GM13976 (cell line): Measurements from ENCODE around the gene ME3.

Experiments
- DNase-seq: peaks from one replicate; pipeline ENCODE4 v3.0.0; 2012; ENCODE audit warnings: low spot score
- in situ Hi-C: fragments of 300-500 bp; cut with MboI; formaldehyde crosslinking; loops from one replicate; pipeline ENCODE4 v1.12.0; 2022; ENCODE audit warnings: low sequenced_read_pairs, mixed read lengths, inconsistent platforms; ENCODE audit not compliant: unreplicated experiment
- TF ChIP-seq, protein P1 (sequence below): IDR thresholded peaks from 2 replicates; pipeline ENCODE4 v1.5.1; 2012; ENCODE audit warnings: borderline replicate concordance, mild to moderate bottlenecking; ENCODE audit not compliant: insufficient read depth; ENCODE audit errors: extremely low read depth, missing control alignments, control extremely low read depth

ME3 gene

GRCh38 chr11:86574493-86575207, 97.8 kb downstream of the ME3 start:
- DNase-seq = no peak
- TF ChIP-seq, protein P1, sequence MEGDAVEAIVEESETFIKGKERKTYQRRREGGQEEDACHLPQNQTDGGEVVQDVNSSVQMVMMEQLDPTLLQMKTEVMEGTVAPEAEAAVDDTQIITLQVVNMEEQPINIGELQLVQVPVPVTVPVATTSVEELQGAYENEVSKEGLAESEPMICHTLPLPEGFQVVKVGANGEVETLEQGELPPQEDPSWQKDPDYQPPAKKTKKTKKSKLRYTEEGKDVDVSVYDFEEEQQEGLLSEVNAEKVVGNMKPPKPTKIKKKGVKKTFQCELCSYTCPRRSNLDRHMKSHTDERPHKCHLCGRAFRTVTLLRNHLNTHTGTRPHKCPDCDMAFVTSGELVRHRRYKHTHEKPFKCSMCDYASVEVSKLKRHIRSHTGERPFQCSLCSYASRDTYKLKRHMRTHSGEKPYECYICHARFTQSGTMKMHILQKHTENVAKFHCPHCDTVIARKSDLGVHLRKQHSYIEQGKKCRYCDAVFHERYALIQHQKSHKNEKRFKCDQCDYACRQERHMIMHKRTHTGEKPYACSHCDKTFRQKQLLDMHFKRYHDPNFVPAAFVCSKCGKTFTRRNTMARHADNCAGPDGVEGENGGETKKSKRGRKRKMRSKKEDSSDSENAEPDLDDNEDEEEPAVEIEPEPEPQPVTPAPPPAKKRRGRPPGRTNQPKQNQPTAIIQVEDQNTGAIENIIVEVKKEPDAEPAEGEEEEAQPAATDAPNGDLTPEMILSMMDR = no peak
- in situ Hi-C loops = no loop called here

- no peak for DNase-seq
- TF ChIP-seq, protein P1 = no peak
- in situ Hi-C loops = no loop called here
These were observed 101.0 kb downstream of the ME3 start for GRCh38 chr11:86571273-86571948.

- in situ Hi-C loops = no loop called here
- TF ChIP-seq, protein P1 = no peak
- DNase-seq = no peak
These were observed 102.0 kb downstream of the ME3 start for GRCh38 chr11:86570451-86570850.

- in situ Hi-C loops = no loop called here
- TF ChIP-seq, protein P1 = no peak
- DNase-seq = no peak
These were observed 102.4 kb downstream of the ME3 start for GRCh38 chr11:86570020-86570419.

GRCh38 chr11:86569109-86569508, 103.3 kb downstream of the ME3 start:
- TF ChIP-seq, protein P1 = no peak
- in situ Hi-C loops = no loop called here
- no peak for DNase-seq

- TF ChIP-seq, protein P1 = no peak
- DNase-seq = no peak
- in situ Hi-C loops = no loop called here
These were observed 106.6 kb downstream of the ME3 start for GRCh38 chr11:86565801-86566312.
